ENCODE results near the gene DSCAML1. TPM values are rescaled to one million over a fixed set of nuclear protein-coding genes. Genes with fewer than 3 reads are reported as not detected.

The DSCAML1 gene
- total and polyA plus RNA-seq, 9 of the 15 experiments (the other 6 are each of a cell fraction or from before 2014, with no cell fraction given), result not detected

DNA sequence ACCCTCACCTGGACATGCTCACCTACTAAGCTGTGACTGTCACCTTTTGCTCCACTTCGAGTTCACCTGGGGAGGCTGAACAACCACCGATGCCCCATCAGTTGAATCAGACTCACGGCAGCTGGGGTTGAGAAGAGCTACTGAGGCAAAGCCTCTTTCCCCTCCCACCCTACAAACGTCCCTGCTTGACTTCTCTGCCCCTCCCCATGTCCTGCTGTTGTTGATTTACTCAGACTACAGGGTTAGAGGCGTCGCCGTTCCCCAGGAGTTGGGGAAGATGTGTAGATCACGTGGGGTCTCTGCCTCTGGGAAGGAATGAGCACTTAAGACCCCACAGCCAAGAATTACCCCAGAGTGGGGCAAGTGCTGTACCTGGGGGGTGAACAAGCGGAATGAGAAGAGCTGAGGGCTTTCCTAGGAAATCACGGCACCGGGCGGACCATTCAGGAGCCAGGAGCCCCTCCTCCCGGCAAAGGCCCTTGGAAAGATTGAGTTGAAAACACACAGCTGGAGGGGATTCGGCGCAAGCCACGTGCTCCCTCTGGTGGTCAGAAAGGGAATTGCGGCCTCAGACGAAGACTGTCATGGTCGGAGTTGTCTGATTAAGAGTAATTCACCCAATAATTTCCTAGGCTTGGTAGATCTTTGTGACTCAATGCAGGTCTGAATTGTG is 20.5 kb upstream of the DSCAML1 start (continued):
- TF ChIP-seq CREM (IDR thresholded peaks at IDR 0.05; ENCODE audit: low read depth), result peak; percentile 38; the same call in 1 of the 2 replicates
- 0 out of 2 replicates have a peak, but pooled peaks have one; percentile 13 for TF ChIP-seq MYC (IDR thresholded peaks at IDR 0.05; ENCODE audit: low read depth, low read length)
- TF ChIP-seq MYC (CRISPR knock-in tag; IDR thresholded peaks at IDR 0.05; ENCODE audit: borderline replicate concordance, low read depth), result no peak
- peak; percentile 75; the same call in 1 of the 2 replicates for TF ChIP-seq XRCC5 (IDR thresholded peaks at IDR 0.05; ENCODE audit: low read depth, low read length)
- TF ChIP-seq MNT (conservative IDR thresholded peaks at IDR 0.05), result 0 out of 4 replicates have a peak, but pooled peaks of 1 of the 2 experiments have one; percentile 22
- TF ChIP-seq HNRNPLL (IDR thresholded peaks at IDR 0.05; ENCODE audit: low read depth, low read length, poor library complexity, severe bottlenecking), result no peak
- TF ChIP-seq ZBTB5 (IDR thresholded peaks at IDR 0.05), result 0 out of 2 replicates have a peak, but pooled peaks have one; percentile 19
- 0 out of 2 replicates have a peak, but pooled peaks have one; percentile 2 for TF ChIP-seq CBFB (CRISPR knock-in tag; IDR thresholded peaks at IDR 0.05)
- peak; percentile 52; the same call in 1 of the 2 replicates for TF ChIP-seq RB1 (IDR thresholded peaks at IDR 0.05; ENCODE audit: low read depth)
- peak; percentile 29; the same call in 1 of the 2 replicates for TF ChIP-seq JUND (IDR thresholded peaks at IDR 0.05; ENCODE audit: borderline replicate concordance, low read depth, low read length)
- no peak; the same call in 2 of the 3 replicates for TF ChIP-seq JUND (tag; IDR thresholded peaks at IDR 0.05; ENCODE audit: borderline replicate concordance, low read depth, low read length)
- TF ChIP-seq RCOR1 (IDR thresholded peaks at IDR 0.05; ENCODE audit: borderline replicate concordance in 1 of 2, low read depth in 2 of 2, low read length in 2 of 2), result peak in 1 of 2 experiments; percentile 15; a peak in 1 of 4 replicates
- peak; percentile 67; the same call in 1 of the 2 replicates for TF ChIP-seq DEAF1 (CRISPR knock-in tag; IDR thresholded peaks at IDR 0.05)
- no peak for TF ChIP-seq SRSF3 (IDR thresholded peaks at IDR 0.05; ENCODE audit: insufficient read depth, low read length)
- no peak for TF ChIP-seq ATF1 (CRISPR knock-in tag; IDR thresholded peaks at IDR 0.05)
- 0 out of 2 replicates have a peak, but pooled peaks have one; percentile 13 for TF ChIP-seq ATF1 (tag; IDR thresholded peaks at IDR 0.05)
- TF ChIP-seq ZBTB43 (CRISPR knock-in tag; IDR thresholded peaks at IDR 0.05), result no peak
- TF ChIP-seq ZNF695 (CRISPR knock-in tag; IDR thresholded peaks at IDR 0.05), result no peak

Data from K562 (cell line).